G401 (cell line): ENCODE measurements around the gene LRRN4. TPM values are rescaled to one million over a fixed set of nuclear protein-coding genes. Genes with fewer than 3 reads are reported as not detected.
"Not testable (repeated sequence)": the region's sequence is repeated elsewhere in the genome, so short reads cannot be mapped to it uniquely, and the experiment has no call there.

Experiments
- DNase-seq: peaks from one replicate; pipeline ENCODE4 v3.0.0-alpha.2; 2015; ENCODE audit warnings: low spot score
- in situ Hi-C: cut with HindIII; loops from 2 replicates; pipeline ENCODE4 v1.10.0; 2016; ENCODE audit warnings: low sequenced_read_pairs, mixed read lengths
- total RNA-seq: library from RNA; depleted of rRNA; stranded (reverse); fragments of >200 nt; shearing (Covaris generic); gene quantifications from 2 replicates; pipeline ENCODE4 v1.2.3, GENCODE V29; 2014

LRRN4 gene
- total RNA-seq, 1 experiment from 2014 or later = not detected

- DNase-seq = no peak
- in situ Hi-C loops = no loop called here
Measured at GRCh38 chr20:6066582-6066981, 12.7 kb upstream of the LRRN4 start.

DNA sequence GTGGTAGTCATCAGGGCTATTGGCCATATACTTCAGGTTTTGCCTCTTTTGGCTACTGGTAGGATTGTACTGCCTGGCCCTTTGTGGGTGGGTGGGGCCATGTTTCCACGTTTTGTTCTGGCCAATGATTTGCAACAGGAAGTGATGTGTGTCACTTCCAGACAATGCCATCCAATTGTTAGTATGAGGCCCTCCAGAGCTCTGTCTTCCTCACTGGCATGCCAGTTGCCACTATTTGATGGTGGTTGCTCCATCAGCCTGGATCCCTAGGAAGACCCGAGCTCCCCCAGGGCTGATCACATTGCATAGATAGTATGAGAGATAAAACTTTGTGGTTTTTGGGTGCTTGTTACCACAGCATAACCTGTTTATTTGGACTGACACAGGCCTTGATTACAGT, 7.7 kb upstream of the LRRN4 start:
- DNase-seq = no peak
- in situ Hi-C loops = no loop called here

- in situ Hi-C loops = no loop called here
- no peak for DNase-seq
Measured at GRCh38 chr20:6060213-6060612, 6.4 kb upstream of the LRRN4 start.

GRCh38 chr20:6058684-6059295, 4.9 kb upstream of the LRRN4 start:
- no peak for DNase-seq
- in situ Hi-C loops = no loop called here

GRCh38 chr20:6057691-6058090, 3.8 kb upstream of the LRRN4 start:
- no peak for DNase-seq
- in situ Hi-C loops = no loop called here

- in situ Hi-C loops = no loop called here
- no peak for DNase-seq
Measured at GRCh38 chr20:6057139-6057538, 3.3 kb upstream of the LRRN4 start.

DNA sequence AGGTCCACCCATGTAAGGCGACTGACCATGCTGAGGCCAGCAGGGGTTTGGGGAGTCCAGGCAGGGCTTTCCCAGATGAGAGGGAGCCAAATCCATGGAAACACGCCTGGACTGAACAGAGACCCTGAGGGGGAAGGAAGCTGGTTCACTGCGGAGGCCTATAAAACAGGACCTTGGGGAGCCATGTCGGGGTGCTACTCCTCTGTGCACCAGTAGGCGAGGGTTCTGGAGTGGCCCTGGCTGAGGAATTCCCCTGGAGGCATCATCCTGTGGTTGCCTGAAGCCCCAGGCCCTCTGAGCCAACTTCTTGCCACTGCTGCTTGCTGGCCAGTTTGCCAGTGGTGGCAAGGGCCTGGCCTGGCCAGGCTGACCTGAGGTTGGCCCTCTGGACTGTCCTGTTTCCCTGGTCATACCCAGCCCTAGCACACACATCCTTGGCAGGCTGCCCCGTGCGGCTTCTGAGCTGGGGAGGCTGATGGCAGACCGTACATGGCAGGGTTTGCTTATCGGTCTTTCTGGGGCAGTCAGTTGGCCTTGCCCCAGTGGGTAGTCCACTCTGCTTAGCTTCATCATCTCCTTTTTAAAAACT, 2.2 kb upstream of the LRRN4 start:
- in situ Hi-C loops = no loop called here
- DNase-seq = no peak

DNA sequence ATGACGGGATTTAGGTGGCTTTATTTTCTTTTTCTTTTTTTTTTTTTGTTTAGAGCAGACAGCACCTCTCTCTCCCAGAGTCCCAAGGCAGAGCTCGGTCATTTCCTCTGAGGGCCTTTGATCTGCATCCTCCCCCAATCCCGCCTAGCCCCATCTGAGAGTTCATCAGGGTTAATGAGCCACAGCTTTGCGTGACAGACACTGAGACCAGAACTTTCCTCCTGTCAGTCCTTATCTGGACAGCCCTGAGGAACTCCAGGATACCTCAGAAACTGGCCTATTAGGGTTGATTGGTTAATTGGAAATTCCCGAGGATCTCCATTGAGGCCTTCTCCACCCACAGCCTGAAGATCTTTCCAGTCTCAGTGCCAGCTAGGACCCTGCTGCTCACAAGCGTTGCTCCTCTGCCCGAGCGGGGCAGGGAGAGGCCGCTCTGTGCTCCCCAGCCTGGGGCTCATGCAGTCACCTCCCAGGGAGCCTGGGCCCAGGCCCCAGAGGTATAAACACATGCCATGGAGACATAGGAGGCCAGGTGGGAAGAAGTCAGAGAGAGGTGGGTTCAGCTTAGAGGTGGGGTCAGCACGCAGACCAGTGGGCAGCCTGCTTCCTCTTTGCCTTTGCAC, 1.4 kb upstream of the LRRN4 start:
- no peak for DNase-seq
- in situ Hi-C loops = no loop called here

GRCh38 chr20:6054689-6055051, 810 bp upstream of the LRRN4 start:
- in situ Hi-C loops, DNase-seq: not testable (repeated sequence)

DNA sequence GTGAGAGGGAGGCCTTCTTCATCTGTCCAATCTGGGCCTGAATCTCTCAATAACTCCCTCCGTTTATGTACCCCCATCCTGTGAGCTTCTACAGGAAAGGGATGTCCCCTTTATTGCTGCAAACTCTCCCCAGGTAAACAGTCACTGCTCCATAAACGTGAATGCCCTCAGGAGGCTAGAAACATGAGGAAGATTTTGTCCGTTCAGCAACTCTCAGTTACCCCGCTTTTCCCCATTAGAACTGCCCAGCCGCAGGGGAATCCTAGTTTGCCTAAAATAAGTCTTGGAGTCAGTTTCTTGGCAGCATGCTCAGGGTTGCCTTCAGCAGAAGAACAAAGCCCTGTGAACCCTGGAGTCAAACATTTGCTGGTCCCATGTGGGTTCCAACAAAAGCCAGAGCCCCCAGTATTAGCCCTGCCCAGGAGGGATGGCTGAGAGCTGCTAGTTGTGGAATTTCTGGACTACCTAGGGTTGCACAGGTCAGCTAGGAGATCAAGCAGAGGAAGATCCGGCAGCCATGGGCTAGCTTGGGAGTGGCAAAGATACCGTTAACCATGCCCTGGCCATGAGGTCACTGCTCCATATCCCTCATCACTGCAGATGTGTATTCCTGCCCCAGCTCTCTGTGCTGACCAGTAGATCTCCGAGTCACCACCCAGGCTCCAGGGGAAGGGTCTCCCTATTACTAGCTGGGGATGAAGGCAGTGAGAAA, 640 bp downstream of the LRRN4 start:
- no peak for DNase-seq

GRCh38 chr20:6051505-6051904, 2.4 kb downstream of the LRRN4 start:
- no peak for DNase-seq

More for the DNA sequence above, 640 bp downstream of the LRRN4 start:
- in situ Hi-C loops = no loop called here

DNA sequence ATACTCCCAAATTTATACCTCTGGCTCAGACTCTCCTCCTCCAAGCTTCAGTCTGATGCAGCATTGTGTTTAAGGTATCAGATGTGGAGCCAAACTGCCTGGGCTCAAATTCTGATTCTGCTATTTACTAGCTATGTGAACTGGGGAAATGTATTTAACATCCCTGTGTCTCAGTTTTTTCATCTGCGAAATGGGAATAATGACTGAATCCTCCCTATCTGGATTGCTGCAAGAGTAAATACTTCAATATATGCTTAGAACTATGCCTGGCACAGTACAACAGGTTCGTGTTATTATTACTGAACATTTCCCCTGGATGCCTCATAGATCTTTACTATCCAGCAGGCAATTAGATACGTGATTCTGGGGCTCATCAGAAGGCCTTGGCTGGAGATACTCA, 5.5 kb downstream of the LRRN4 start:
- in situ Hi-C loops = no loop called here
- DNase-seq = no peak

More at GRCh38 chr20:6051505-6051904, 2.4 kb downstream of the LRRN4 start:
- in situ Hi-C loops = no loop called here

GRCh38 chr20:6046432-6046831, 7.4 kb downstream of the LRRN4 start:
- DNase-seq = no peak
- in situ Hi-C loops = no loop called here

DNA sequence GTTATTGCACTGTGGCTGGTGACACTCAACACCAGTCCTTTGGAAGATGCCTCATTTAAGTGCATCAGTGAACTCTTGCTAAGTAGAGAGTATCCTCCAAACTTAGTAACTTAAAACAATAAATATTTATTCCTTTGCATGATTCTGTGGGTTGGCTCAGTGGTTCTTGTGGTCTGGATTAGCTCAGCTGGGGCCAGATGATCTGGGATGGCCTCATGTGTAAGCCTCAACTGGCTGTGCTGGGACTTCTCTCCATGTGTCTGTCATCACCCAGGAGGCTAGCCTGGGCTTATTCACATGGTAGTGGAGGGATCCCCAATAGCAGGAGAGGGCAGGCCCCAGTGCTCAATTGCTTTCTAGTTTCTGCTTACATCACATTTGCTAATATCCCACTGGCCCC, 8.3 kb downstream of the LRRN4 start:
- in situ Hi-C loops = no loop called here
- no peak for DNase-seq

DNA sequence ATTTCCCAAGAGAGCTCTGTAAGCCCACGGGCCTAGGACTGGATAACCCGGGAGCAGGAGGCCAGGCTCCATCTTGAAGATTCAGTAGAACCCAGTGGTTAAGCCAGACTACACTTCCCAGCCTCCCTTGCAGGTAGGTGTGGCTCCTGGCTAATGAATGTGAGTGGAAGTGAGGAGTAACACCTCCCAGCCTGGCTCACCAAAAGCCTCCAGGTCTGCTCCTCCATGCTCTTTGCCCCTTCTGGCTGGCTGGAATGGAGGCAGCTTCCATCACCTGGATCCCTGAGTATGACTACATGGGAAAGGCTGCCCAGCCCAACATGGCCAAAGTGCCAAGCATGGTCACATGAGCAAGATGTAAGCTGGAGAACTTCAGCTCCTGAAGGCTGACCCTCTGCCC, 9.7 kb downstream of the LRRN4 start:
- DNase-seq = no peak
- in situ Hi-C loops = no loop called here

DNA sequence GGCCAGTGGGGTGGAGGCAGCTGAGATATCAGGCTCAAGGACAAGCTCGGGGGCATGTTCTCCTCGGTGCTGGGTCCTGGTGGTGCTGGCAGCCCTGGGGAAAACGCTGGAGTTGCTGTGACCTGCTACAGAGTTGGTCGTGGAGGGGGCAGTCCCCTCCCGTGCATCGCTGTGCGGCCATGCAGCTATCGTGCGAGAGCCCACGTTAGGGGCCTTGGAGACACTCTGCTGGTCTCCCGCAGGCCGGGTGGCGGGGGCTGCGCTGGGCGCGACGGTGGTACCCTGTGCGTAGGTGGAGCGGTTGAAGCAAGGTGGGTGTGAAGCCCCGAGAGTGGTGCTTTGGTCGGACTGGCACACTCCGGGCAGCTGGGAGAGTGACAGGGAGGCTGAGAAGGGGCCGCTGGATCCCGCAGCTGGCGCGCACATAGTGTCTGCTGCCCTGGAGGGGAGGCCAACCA, 12.0 kb downstream of the LRRN4 start:
- DNase-seq = no peak
- in situ Hi-C loops = no loop called here

- no peak for DNase-seq
- in situ Hi-C loops = no loop called here
Measured at GRCh38 chr20:6040958-6041807, 12.7 kb downstream of the LRRN4 start.

GRCh38 chr20:6040540-6040939, 13.3 kb downstream of the LRRN4 start:
- in situ Hi-C loops = no loop called here
- no peak for DNase-seq

DNA sequence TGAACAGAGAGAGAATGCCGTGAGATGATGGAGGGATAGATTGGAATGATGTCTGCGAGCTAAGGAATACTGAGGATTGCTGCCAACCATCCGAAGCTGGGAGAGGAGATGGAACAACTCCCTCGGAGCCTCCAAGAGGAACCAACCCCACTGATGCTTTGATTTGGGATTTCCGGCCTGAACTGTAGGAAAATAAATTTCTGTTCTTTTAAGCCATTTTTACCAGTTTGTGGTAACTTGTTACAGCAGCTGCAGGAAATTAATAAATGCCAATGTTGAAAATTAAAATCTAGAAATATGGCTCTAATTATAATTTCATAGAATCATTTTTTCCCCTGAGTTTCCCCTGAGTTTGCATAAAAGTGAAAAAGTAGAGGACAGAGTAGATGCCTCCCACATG, 14.1 kb downstream of the LRRN4 start:
- in situ Hi-C loops = no loop called here
- no peak for DNase-seq
